ENCODE data around the gene PCDHGB1. TPM values are rescaled to one million over a fixed set of nuclear protein-coding genes. Genes with fewer than 3 reads are reported as not detected.

PCDHGB1 gene
- total RNA-seq, 1 donor, result 2.0 TPM

DNA sequence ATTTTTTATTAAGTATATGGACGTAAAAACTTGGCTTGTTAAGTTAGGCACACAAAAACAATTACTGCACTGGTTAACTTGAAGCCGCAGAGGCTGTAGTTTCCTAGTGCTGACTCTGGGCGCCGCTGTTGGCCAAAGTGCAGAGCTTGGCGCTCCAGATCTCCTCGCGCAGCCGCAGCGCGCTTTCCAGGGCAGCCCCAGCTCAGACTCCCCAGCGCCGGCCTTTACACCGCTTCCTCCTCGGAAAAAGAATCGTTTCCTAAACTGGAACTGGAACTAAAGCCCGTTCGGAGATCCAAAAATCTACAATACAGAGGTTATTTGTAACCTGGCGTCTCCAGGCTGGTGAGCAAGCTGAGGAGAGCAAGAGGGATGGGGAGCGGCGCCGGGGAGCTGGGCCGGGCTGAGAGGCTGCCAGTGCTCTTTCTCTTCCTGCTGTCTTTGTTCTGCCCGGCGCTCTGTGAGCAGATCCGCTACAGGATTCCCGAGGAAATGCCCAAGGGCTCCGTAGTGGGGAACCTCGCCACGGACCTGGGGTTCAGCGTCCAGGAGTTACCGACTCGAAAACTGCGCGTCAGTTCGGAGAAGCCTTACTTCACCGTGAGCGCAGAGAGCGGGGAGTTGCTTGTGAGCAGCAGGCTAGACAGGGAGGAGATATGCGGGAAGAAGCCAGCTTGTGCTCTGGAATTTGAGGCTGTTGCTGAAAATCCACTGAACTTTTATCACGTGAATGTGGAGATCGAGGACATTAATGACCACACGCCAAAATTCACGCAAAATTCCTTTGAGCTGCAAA is 48.1 kb downstream of the PCDHGB1 start, which contains the start of gene PCDHGB5:
PCDHGB5 (plus strand) TSS at position 192 of the 796 bp plus-strand sequence; CDS start at position 373, 181 bp downstream.

Other genes with a start within 250 kb of the PCDHGB1 start
- gene PCDHB3, start 249.6 kb upstream of the PCDHGB1 start, total RNA-seq, result 0.11 and 0.39 TPM in 2 replicates
- 0.22 and 0.39 TPM in 2 replicates for gene PCDHB4, start 228.3 kb upstream of the PCDHGB1 start, total RNA-seq
- under 0.01 and 0.54 TPM in 2 replicates for gene PCDHB5, start 214.9 kb upstream of the PCDHGB1 start, total RNA-seq
- gene PCDHB6, start 200.0 kb upstream of the PCDHGB1 start, total RNA-seq, result 0.11 and 0.39 TPM in 2 replicates
- 0.22 and 0.79 TPM in 2 replicates for gene PCDHB7, start 177.5 kb upstream of the PCDHGB1 start, total RNA-seq
- under 0.01 TPM in 1 of 2 replicates, not detected in the other for gene PCDHB8, start 172.3 kb upstream of the PCDHGB1 start, total RNA-seq
- under 0.01 and 0.11 TPM in 2 replicates for gene PCDHB16, start 167.7 kb upstream of the PCDHGB1 start, total RNA-seq
- gene PCDHB9, start 162.9 kb upstream of the PCDHGB1 start, total RNA-seq, result 0.54 TPM in 1 of 2 replicates, not detected in the other
- gene PCDHB10, start 157.7 kb upstream of the PCDHGB1 start, total RNA-seq, result 0.39 TPM in 1 of 2 replicates, not detected in the other
- gene PCDHB11, start 150.5 kb upstream of the PCDHGB1 start, total RNA-seq, result 0.39 TPM in 1 of 2 replicates, not detected in the other
- gene PCDHB12, start 141.4 kb upstream of the PCDHGB1 start, total RNA-seq, result under 0.01 and 0.11 TPM in 2 replicates
- 0.43 and 0.79 TPM in 2 replicates for gene PCDHB13, start 136.2 kb upstream of the PCDHGB1 start, total RNA-seq
- gene PCDHB14, start 126.8 kb upstream of the PCDHGB1 start, total RNA-seq, result 0.22 and 1.2 TPM in 2 replicates
- gene PCDHB15, start 104.7 kb upstream of the PCDHGB1 start, total RNA-seq, result 0.11 and 0.39 TPM in 2 replicates
- 0.22 and 0.39 TPM in 2 replicates for gene SLC25A2, start 46.0 kb upstream of the PCDHGB1 start, total RNA-seq
- 49.9 and 60.9 TPM in 2 replicates for gene TAF7, start 29.3 kb upstream of the PCDHGB1 start, total RNA-seq
- gene PCDHGA1, start 19.6 kb upstream of the PCDHGB1 start, total RNA-seq, result 0.22 and 0.39 TPM in 2 replicates
- gene PCDHGA2, start 11.3 kb upstream of the PCDHGB1 start, total RNA-seq, result 0.43 and 1.2 TPM in 2 replicates
- 0.33 and 1.2 TPM in 2 replicates for gene PCDHGA3, start 6.3 kb upstream of the PCDHGB1 start, total RNA-seq
- 1.5 and 2.7 TPM in 2 replicates for gene PCDHGA4, start 4.9 kb downstream of the PCDHGB1 start, total RNA-seq
- gene PCDHGB2, start 9.9 kb downstream of the PCDHGB1 start, total RNA-seq, result 0.33 and 2.4 TPM in 2 replicates
- 0.43 and 1.6 TPM in 2 replicates for gene PCDHGA5, start 14.1 kb downstream of the PCDHGB1 start, total RNA-seq
- 3.1 and 5.9 TPM in 2 replicates for gene PCDHGB3, start 20.1 kb downstream of the PCDHGB1 start, total RNA-seq
- 2.6 and 3.9 TPM in 2 replicates for gene PCDHGA6, start 23.8 kb downstream of the PCDHGB1 start, total RNA-seq
- 2.8 and 5.5 TPM in 2 replicates for gene PCDHGA7, start 32.6 kb downstream of the PCDHGB1 start, total RNA-seq
- gene PCDHGB4, start 37.6 kb downstream of the PCDHGB1 start, total RNA-seq, result 12.0 and 13.0 TPM in 2 replicates
- gene PCDHGA8, start 42.5 kb downstream of the PCDHGB1 start, total RNA-seq, result 1.2 and 3.5 TPM in 2 replicates
- gene PCDHGB5, start 47.8 kb downstream of the PCDHGB1 start, total RNA-seq, result 13.7 and 15.4 TPM in 2 replicates
- 4.3 and 5.7 TPM in 2 replicates for gene PCDHGA9, start 52.7 kb downstream of the PCDHGB1 start, total RNA-seq
- gene PCDHGB6, start 57.9 kb downstream of the PCDHGB1 start, total RNA-seq, result 2.3 and 3.1 TPM in 2 replicates
- gene PCDHGA10, start 62.9 kb downstream of the PCDHGB1 start, total RNA-seq, result 4.4 and 9.4 TPM in 2 replicates
- 1.8 and 7.5 TPM in 2 replicates for gene PCDHGB7, start 67.6 kb downstream of the PCDHGB1 start, total RNA-seq
- 6.2 and 9.0 TPM in 2 replicates for gene PCDHGA11, start 71.0 kb downstream of the PCDHGB1 start, total RNA-seq
- 6.7 and 8.2 TPM in 2 replicates for gene PCDHGA12, start 80.4 kb downstream of the PCDHGB1 start, total RNA-seq
- gene PCDHGC3, start 125.9 kb downstream of the PCDHGB1 start, total RNA-seq, result 9.4 and 10.3 TPM in 2 replicates
- gene PCDHGC4, start 134.9 kb downstream of the PCDHGB1 start, total RNA-seq, result 0.54 and 2.4 TPM in 2 replicates
- gene PCDHGC5, start 139.0 kb downstream of the PCDHGB1 start, total RNA-seq, result 0.22 and 1.6 TPM in 2 replicates